Measurements from ENCODE around the gene CFAP77. TPM values are rescaled to one million over a fixed set of nuclear protein-coding genes. Genes with fewer than 3 reads are reported as not detected.

Gene CFAP77
- total RNA-seq, 2 experiments from 2014 or later = not detected

DNA sequence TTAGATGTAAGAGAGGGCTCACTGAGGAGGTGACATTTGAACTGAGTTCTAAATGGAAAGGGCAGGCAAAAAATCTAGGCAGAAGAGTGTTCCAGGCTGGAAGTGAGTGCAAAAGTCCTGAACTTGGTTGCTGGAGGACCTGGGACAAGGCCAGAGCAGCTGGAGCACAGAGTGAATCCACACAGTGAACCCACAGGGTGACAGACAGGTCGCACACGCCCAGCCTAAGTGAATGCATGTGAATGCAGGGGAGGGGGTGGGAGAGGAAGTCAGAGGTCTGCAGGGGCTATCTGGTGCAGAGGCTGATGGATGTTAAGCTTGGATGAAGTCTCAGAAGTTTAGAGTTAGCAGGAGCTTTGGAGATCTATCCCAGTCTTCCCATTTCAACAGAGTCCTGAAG, 2.8 kb upstream of the CFAP77 start:
- ATAC-seq (no peak), DNase-seq (no peak)
- Mint-ChIP-seq H3K4me3 (peak overlapping the region; percentile 88), H3K27ac (peak overlapping the region; percentile 89), H3K36me3 (ENCODE audit: low read depth) (peaks cover 25% of the 10 kb centered on the region), H3K9me3 (no peaks in the 10 kb centered on the region), H3K27me3 (peaks cover 14% of the 10 kb centered on the region), H3K4me1 (ENCODE audit: low read depth) (peaks cover 49% of the 10 kb centered on the region)
- intact Hi-C loops (cut with micrococcal nuclease) = no loop called here
- POLR2A ChIA-PET = no interaction called here
- CTCF ChIA-PET = no interaction called here
- TF ChIP-seq, protein P1, sequence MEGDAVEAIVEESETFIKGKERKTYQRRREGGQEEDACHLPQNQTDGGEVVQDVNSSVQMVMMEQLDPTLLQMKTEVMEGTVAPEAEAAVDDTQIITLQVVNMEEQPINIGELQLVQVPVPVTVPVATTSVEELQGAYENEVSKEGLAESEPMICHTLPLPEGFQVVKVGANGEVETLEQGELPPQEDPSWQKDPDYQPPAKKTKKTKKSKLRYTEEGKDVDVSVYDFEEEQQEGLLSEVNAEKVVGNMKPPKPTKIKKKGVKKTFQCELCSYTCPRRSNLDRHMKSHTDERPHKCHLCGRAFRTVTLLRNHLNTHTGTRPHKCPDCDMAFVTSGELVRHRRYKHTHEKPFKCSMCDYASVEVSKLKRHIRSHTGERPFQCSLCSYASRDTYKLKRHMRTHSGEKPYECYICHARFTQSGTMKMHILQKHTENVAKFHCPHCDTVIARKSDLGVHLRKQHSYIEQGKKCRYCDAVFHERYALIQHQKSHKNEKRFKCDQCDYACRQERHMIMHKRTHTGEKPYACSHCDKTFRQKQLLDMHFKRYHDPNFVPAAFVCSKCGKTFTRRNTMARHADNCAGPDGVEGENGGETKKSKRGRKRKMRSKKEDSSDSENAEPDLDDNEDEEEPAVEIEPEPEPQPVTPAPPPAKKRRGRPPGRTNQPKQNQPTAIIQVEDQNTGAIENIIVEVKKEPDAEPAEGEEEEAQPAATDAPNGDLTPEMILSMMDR (IDR thresholded peaks at IDR 0.05) = no peak

DNA sequence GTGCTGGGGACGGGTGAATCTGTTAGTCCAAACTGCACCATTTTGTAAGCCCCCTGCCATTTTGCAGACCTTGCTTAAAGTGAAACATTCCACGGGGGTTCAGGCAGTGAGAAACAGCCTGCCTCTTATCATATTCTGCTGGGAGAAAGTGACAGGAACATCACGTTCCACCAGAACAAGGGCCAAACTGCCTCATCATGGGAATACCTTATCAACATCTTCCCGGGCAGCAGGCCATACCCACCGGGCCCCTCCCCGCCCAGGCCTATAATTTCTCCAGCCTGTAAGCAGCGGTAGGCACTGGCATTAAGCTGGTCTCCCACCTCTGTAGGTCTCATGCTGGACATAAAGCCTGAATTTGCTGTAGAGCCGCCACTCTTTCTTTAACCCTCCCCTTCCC, 1.5 kb upstream of the CFAP77 start:
- ChIA-PET POLR2A (no interaction called here), CTCF (no interaction called here)
- intact Hi-C loops (cut with micrococcal nuclease) = no loop called here
- H3K4me1 Mint-ChIP-seq (ENCODE audit: low read depth) = peaks cover 47% of the 10 kb centered on the region
- peaks cover 14% of the 10 kb centered on the region for H3K36me3 Mint-ChIP-seq (ENCODE audit: low read depth)
- ATAC-seq (no peak), DNase-seq (no peak)
- no peak overlapping the region for H3K27ac Mint-ChIP-seq
- TF ChIP-seq, protein P1 (IDR thresholded peaks at IDR 0.05) = no peak
- H3K27me3 Mint-ChIP-seq = peaks cover 22% of the 10 kb centered on the region
- H3K4me3 Mint-ChIP-seq = no peak overlapping the region
- no peaks in the 10 kb centered on the region for H3K9me3 Mint-ChIP-seq

DNA sequence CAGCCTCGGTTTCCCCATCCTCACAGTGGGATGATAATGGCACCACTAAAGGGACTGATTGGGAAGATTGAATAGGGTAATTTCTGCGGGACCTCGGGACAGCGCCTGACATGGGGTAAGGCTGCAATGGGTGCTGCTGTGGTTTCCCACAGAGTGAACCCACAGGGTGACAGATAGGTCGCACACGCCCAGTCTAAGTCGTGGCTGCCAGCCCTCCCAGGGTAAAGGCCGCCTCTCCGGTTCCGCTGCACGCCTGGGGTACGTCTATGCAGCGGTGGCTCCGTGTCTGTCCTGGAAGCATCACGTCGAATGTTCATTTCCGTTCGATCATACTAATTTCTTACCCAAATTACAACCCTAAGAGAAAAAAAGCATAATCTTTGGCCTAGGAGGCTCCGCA, 631 bp downstream of the CFAP77 start:
- Mint-ChIP-seq H3K4me1 (ENCODE audit: low read depth) (peaks cover 32% of the 10 kb centered on the region), H3K9me3 (no peaks in the 10 kb centered on the region), H3K27me3 (peaks cover 41% of the 10 kb centered on the region), H3K4me3 (peak overlapping the region; percentile 51), H3K27ac (no peak overlapping the region), H3K36me3 (ENCODE audit: low read depth) (peaks cover 3% of the 10 kb centered on the region)
- intact Hi-C loops (cut with micrococcal nuclease) = loop anchor here (5.0 to 10.0 kb wide), 3 partner anchors 77 to 384 kb away; no protein-coding TSS in a partner anchor
- TF ChIP-seq, protein P1 (IDR thresholded peaks at IDR 0.05) = no peak
- ATAC-seq (peak; percentile 24), DNase-seq (peak; percentile 29)
- ChIA-PET POLR2A (no interaction called here), CTCF (interaction anchor here (0.9 to 1.8 kb wide), 7 partner anchors 152 to 612 kb away, joined by 3 to 9 read pairs (median 3); no protein-coding TSS in a partner anchor)

DNA sequence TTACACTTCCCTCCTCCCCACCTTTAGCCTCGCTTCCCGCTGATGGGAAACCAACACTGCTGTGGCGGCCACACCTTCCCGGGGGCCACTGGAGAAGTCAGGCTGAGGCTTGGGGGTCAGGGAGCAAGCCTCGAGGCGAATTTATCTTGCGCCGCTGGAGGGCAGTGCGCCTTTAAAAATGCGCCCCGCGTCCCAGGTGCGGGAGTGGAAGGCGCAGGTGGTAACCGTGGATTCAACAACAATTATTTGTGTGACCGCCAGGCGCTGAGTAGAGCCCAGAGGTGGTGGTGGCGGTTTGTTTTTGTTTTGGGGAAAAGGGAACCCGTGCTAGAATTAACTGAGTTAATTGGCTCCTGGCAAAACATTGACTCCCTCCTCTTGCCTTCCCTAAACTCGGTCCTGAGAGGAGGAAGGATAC, 1.1 kb downstream of the CFAP77 start:
- TF ChIP-seq, protein P1 (IDR thresholded peaks at IDR 0.05) = peak; percentile 93
- Mint-ChIP-seq H3K9me3 (no peaks in the 10 kb centered on the region), H3K36me3 (ENCODE audit: low read depth) (no peaks in the 10 kb centered on the region), H3K4me3 (peak overlapping the region; percentile 51), H3K27ac (no peak overlapping the region), H3K4me1 (ENCODE audit: low read depth) (peaks cover 30% of the 10 kb centered on the region), H3K27me3 (peaks cover 43% of the 10 kb centered on the region)
- ChIA-PET POLR2A (no interaction called here), CTCF (interaction anchor here (0.9 to 1.8 kb wide), 5 partner anchors 151 to 168 kb away, joined by 3 to 9 read pairs (median 5); no protein-coding TSS in a partner anchor)
- intact Hi-C loops (cut with micrococcal nuclease) = loop anchor here (5.0 to 10.0 kb wide), 3 partner anchors 76 to 384 kb away; no protein-coding TSS in a partner anchor
- DNase-seq (peak; percentile 82), ATAC-seq (peak; percentile 59)

DNA sequence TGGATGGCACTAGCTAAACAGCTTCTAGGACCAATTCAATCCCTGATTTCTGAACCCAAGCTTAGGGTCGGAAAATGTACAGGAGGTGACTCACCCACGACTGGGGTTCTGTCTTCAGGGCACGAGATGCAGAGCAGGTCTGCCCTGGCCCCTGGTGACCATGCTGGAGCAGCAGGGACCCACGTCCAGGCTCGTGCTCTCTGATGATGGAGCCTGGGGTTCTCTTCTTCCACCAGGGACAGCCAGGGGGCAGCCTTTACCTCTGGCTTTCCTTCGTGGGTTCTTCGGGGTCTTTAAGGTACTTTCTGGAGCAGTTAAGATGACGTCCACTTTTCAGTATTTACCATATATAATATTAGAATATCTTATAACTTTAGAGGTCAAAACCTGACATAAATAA, 2.1 kb downstream of the CFAP77 start:
- ChIA-PET POLR2A (interaction anchor here (0.7 to 1.4 kb wide), 2 partner anchors 163 to 177 kb away, joined by 3 to 5 read pairs; no protein-coding TSS in a partner anchor), CTCF (interaction anchor here (0.5 to 4.8 kb wide), 18 partner anchors 9 to 560 kb away, joined by 3 to 54 read pairs (median 4); no protein-coding TSS in a partner anchor)
- peak; percentile 61 for ATAC-seq
- peaks cover 43% of the 10 kb centered on the region for H3K27me3 Mint-ChIP-seq
- TF ChIP-seq, protein P1 (IDR thresholded peaks at IDR 0.05) = peak; percentile 80
- H3K4me1 Mint-ChIP-seq (ENCODE audit: low read depth) = peaks cover 26% of the 10 kb centered on the region
- intact Hi-C loops (cut with micrococcal nuclease) = loop anchor here (2.0 to 10.0 kb wide), 4 partner anchors 75 to 383 kb away; no protein-coding TSS in a partner anchor
- H3K27ac Mint-ChIP-seq = no peak overlapping the region
- DNase-seq = peak; percentile 67
- no peak overlapping the region for H3K4me3 Mint-ChIP-seq
- H3K9me3 Mint-ChIP-seq = no peaks in the 10 kb centered on the region
- H3K36me3 Mint-ChIP-seq (ENCODE audit: low read depth) = no peaks in the 10 kb centered on the region

Data from activated CD8-positive, alpha-beta T cell treated with anti-CD3 and anti-CD28 coated beads for 36 hours (primary cell).